Adrenal gland (tissue), 12 donors: ENCODE data around the gene ARHGAP31. TPM values are rescaled to one million over a fixed set of nuclear protein-coding genes. Genes with fewer than 3 reads are reported as not detected.
"Not testable (repeated sequence)": the region's sequence is repeated elsewhere in the genome, so short reads cannot be mapped to it uniquely, and the experiment has no call there.

Source experiments
- DNase-seq, 7 donors: peaks; one replicate each; pipeline ENCODE4 v3.0.0-alpha.2; 2019 to 2020
- H3K27ac ChIP-seq, 5 donors: fragments of 200-600 bp; sonication (generic) in 4 of 5; 1 replicate in 3 of 5; 2 replicates in 2 of 5; pipeline versions ENCODE4 v1.5.1 to v1.8.0; 2016 to 2020; ENCODE audit warnings: mild to moderate bottlenecking in 1 of 5
- H3K27me3 ChIP-seq: fragments of 200-600 bp; 2 replicates; pipeline ENCODE4 v1.8.0; 2021
- H3K36me3 ChIP-seq, 2 donors: fragments of 200-600 bp; replicated peaks in 1 of 2; 1 replicate in 1 of 2; 2 replicates in 1 of 2; pipeline versions ENCODE4 v1.5.1 to v1.8.0; 2018 to 2022
- H3K4me1 ChIP-seq, 2 donors: fragments of 200-600 bp; replicated peaks in 1 of 2; 1 replicate in 1 of 2; 2 replicates in 1 of 2; pipeline versions ENCODE4 v1.5.1 to v1.8.0; 2018 to 2021
- H3K4me3 ChIP-seq, 4 donors: fragments of 200-600 bp; sonication (generic) in 3 of 4; one replicate each; pipeline ENCODE4 v1.5.1; 2016 to 2018
- H3K9me3 ChIP-seq, 3 donors: fragments of 200-600 bp; sonication (generic) in 1 of 3; replicated peaks in 1 of 3; 1 replicate in 2 of 3; 2 replicates in 1 of 3; pipeline versions ENCODE4 v1.5.1 to v1.8.0; 2016 to 2021
- CTCF ChIP-seq, 6 experiments: fragments of 450-650 bp in 4 of 6; fragments of 200-600 bp in 2 of 6; sonication (generic) in 1 of 6; IDR thresholded peaks; 1 replicate in 5 of 6; 2 replicates in 1 of 6; pipeline versions ENCODE4 v1.5.1 to v1.8.0; 2016 to 2021; ENCODE audit warnings: antibody characterized with exemption in 6 of 6, mild to moderate bottlenecking in 2 of 6, moderate library complexity in 1 of 6
- POLR2A ChIP-seq, 2 donors: fragments of 450-650 bp; IDR thresholded peaks; one replicate each; pipeline ENCODE4 v1.6.1; 2017; ENCODE audit warnings: antibody characterized with exemption in 2 of 2, mild to moderate bottlenecking in 2 of 2, moderate library complexity in 1 of 2
- WGBS, 4 donors: extraction: QIAGEN DNeasy Blood & Tissue Kit in 2 of 4; methylation state at CpG; one replicate each; pipeline versions ENCODE4 v1.1.5 to v1.1.7; 2013 to 2017; 5-methylcytosine and 5-hydroxymethylcytosine counted together
- intact Hi-C, 2 donors: fragments of 100-400 bp; cut with DNase I; formaldehyde crosslinking; loops; one replicate each; pipeline versions ENCODE4 v1.14.1 to v1.15.0; 2022 to 2023
- polyA plus RNA-seq, 3 donors: library from polyadenylated mRNA; stranded (reverse); fragments of 200-250 nt in 2 of 3; fragments of 350-450 nt in 1 of 3; fragmentation: Illumina TruSeq in 1 of 3; extraction: RNeasy Lipid Tissue Mini Kit (QIAGEN cat#74804) in 1 of 3; gene quantifications; one replicate each; pipeline ENCODE4 v1.2.3, GENCODE V29; 2013 to 2014
- total RNA-seq, 9 donors: library from RNA; depleted of rRNA in 4 of 9; stranded (reverse); fragments of >200 nt in 4 of 9; fragments of 120-200 nt in 1 of 9; fragmentation: NEBNext Ultra II Directional in 1 of 9; extraction: Animal tissue kit (Norgen Biotek cat#: 25700) in 1 of 9; gene quantifications; one replicate each; pipeline versions ENCODE4 v1.1.0 to v1.2.4, GENCODE V29; 2013 to 2023
- donor health status: healthy with polysubstance abuse.
- donor health status: Bipolar disorder and iron deficiency.
- donor health status: DM: yes; HTN: yes; CAD: no.
- donor health status: DM: no; HTN: no; CAD: no.
- donor health status: DM: no; HTN: no; CAD: no.
- donor health status: DM: yes; HTN: yes; CAD: no.

The ARHGAP31 gene
- total and polyA plus RNA-seq, 12 donors, result 2.9 to 21.8 (median 9.4) TPM

GRCh38 chr3:119331661-119332060 is 37.5 kb downstream of the ARHGAP31 start:
- intact Hi-C loops, result no loop called here
- Histone ChIP-seq H3K4me3 (no peak overlapping the region), H3K4me1 (peaks cover 0 to 12% of the 10 kb centered on the region in 2 donors), H3K27ac (no peak overlapping the region), H3K9me3 (no peaks in the 10 kb centered on the region), H3K27me3 (no peaks in the 10 kb centered on the region), H3K36me3 (no peaks in the 10 kb centered on the region)
- TF ChIP-seq CTCF (IDR thresholded peaks at IDR 0.05), result no peak
- TF ChIP-seq POLR2A (IDR thresholded peaks at IDR 0.05), result no peak
- no peak for DNase-seq
- WGBS, 4 donors, result 79 to 84% (median 82%) methylated on average over 3 of the region's 3 CpGs

- WGBS, 4 donors, result 59 to 91% (median 77%) methylated on average over 6 of the region's 6 CpGs
- H3K27me3 ChIP-seq, result no peaks in the 10 kb centered on the region
- intact Hi-C loops, result no loop called here
- no peak overlapping the region for H3K27ac ChIP-seq
- peaks cover 0 to 12% of the 10 kb centered on the region in 2 donors for H3K4me1 ChIP-seq
- H3K36me3 ChIP-seq, result no peaks in the 10 kb centered on the region
- peak in 1 of 7 donors; percentile 16 for DNase-seq
- no peak overlapping the region for H3K4me3 ChIP-seq
- no peaks in the 10 kb centered on the region for H3K9me3 ChIP-seq
- TF ChIP-seq CTCF (IDR thresholded peaks at IDR 0.05), result no peak
- no peak for TF ChIP-seq POLR2A (IDR thresholded peaks at IDR 0.05)
These were observed 39.8 kb downstream of the ARHGAP31 start for GRCh38 chr3:119333773-119334509.

GRCh38 chr3:119336823-119337222 is 42.6 kb downstream of the ARHGAP31 start:
- Histone ChIP-seq H3K36me3 (no peaks in the 10 kb centered on the region), H3K9me3 (no peaks in the 10 kb centered on the region), H3K27me3 (no peaks in the 10 kb centered on the region), H3K4me1 (peaks cover 0 to 12% of the 10 kb centered on the region in 2 donors), H3K27ac (no peak overlapping the region), H3K4me3 (no peak overlapping the region)
- WGBS, 4 donors, result 78 to 98% (median 93%) methylated on average over 5 of the region's 5 CpGs
- no peak for DNase-seq
- intact Hi-C loops, result no loop called here
- TF ChIP-seq CTCF (IDR thresholded peaks at IDR 0.05), result no peak

- not testable (repeated sequence) for H3K27me3 ChIP-seq
- WGBS, 4 donors, result 87 to 93% (median 92%) methylated on average over 6 of the region's 6 CpGs
These were observed 43.2 kb downstream of the ARHGAP31 start for GRCh38 chr3:119337407-119337806.

GRCh38 chr3:119338754-119339153 is 44.6 kb downstream of the ARHGAP31 start:
- H3K4me3 ChIP-seq, result no peak overlapping the region
- peaks cover 0 to 3% of the 10 kb centered on the region in 2 donors for H3K4me1 ChIP-seq
- no peaks in the 10 kb centered on the region for H3K9me3 ChIP-seq
- no peaks in the 10 kb centered on the region for H3K36me3 ChIP-seq
- no peaks in the 10 kb centered on the region for H3K27me3 ChIP-seq
- DNase-seq, result no peak
- H3K27ac ChIP-seq, result no peak overlapping the region
- intact Hi-C loops, result no loop called here
- TF ChIP-seq POLR2A (IDR thresholded peaks at IDR 0.05), result no peak
- TF ChIP-seq CTCF (IDR thresholded peaks at IDR 0.05), result no peak

More at GRCh38 chr3:119337407-119337806, 43.2 kb downstream of the ARHGAP31 start:
- H3K36me3 ChIP-seq, H3K4me3 ChIP-seq, intact Hi-C loops, H3K27ac ChIP-seq, DNase-seq, H3K9me3 ChIP-seq: not testable (repeated sequence)
- peaks cover 0 to 12% of the 10 kb centered on the region in 2 donors for H3K4me1 ChIP-seq
